Heart right ventricle (tissue), 16 donors: ENCODE data around the gene ZNF573. TPM values are rescaled to one million over a fixed set of nuclear protein-coding genes. Genes with fewer than 3 reads are reported as not detected.
"Not testable (repeated sequence)": the region's sequence is repeated elsewhere in the genome, so short reads cannot be mapped to it uniquely, and the experiment has no call there.

Experiments used
- ATAC-seq, 8 donors: fragments of 200-7000 bp; cut with Tn5 transposase; one replicate each; pipeline ENCODE4 v1.9.1; 2020; ENCODE audit warnings: mild to moderate bottlenecking in 8 of 8, moderate library complexity in 8 of 8, moderate number of reproducible peaks in 1 of 8
- DNase-seq, 2 donors: peaks; one replicate each; pipeline ENCODE4 v3.0.0-alpha.2; 2020
- H3K27ac ChIP-seq, 10 donors: fragments of 200-600 bp; sonication (generic) in 2 of 10; one replicate each; pipeline versions ENCODE4 v1.5.0 to v1.8.0; 2020 to 2022; ENCODE audit warnings: mild to moderate bottlenecking in 3 of 10
- H3K27me3 ChIP-seq, 7 donors: fragments of 200-600 bp; one replicate each; pipeline ENCODE4 v1.8.0; 2021 to 2022; ENCODE audit warnings: mild to moderate bottlenecking in 2 of 7
- H3K36me3 ChIP-seq, 9 donors: fragments of 200-600 bp; sonication (generic) in 1 of 9; one replicate each; pipeline versions ENCODE4 v1.5.0 to v1.8.0; 2020 to 2022; ENCODE audit warnings: mild to moderate bottlenecking in 2 of 9
- H3K4me1 ChIP-seq, 9 donors: fragments of 200-600 bp; sonication (generic) in 1 of 9; one replicate each; pipeline versions ENCODE4 v1.5.0 to v1.8.0; 2020 to 2022; ENCODE audit warnings: mild to moderate bottlenecking in 4 of 9
- H3K4me3 ChIP-seq, 10 donors: fragments of 200-600 bp; sonication (generic) in 2 of 10; one replicate each; pipeline versions ENCODE4 v1.5.0 to v1.8.0; 2020 to 2022; ENCODE audit warnings: mild to moderate bottlenecking in 7 of 10, moderate library complexity in 2 of 10
- H3K9me3 ChIP-seq, 11 donors: fragments of 200-600 bp in 10 of 11; sonication (generic) in 2 of 11; one replicate each; pipeline versions ENCODE4 v1.5.0 to v1.8.0; 2013 to 2022; ENCODE audit warnings: mild to moderate bottlenecking in 2 of 11, control low read depth in 1 of 11, moderate library complexity in 1 of 11
- WGBS, 2 donors: extraction: QIAGEN DNeasy Blood & Tissue Kit; methylation state at CpG; one replicate each; pipeline ENCODE4 v1.1.7; 2013; ENCODE audit warnings: inconsistent platforms in 1 of 2; 5-methylcytosine and 5-hydroxymethylcytosine counted together
- intact Hi-C, 10 donors: fragments of 100-400 bp; cut with DNase I; formaldehyde crosslinking; loops; one replicate each; pipeline versions ENCODE4 v1.11.1 to v1.14.2; 2022
- long read RNA-seq, 3 donors: library from polyadenylated mRNA; unstranded; transcript quantifications; one replicate each; pipeline ENCODE4 v2.0.0, GENCODE V29; 2020 to 2021
- polyA plus RNA-seq, 2 donors: library from polyadenylated mRNA; stranded (reverse); fragments of 200-250 nt; gene quantifications; one replicate each; pipeline ENCODE4 v1.2.3, GENCODE V29; 2013
- total RNA-seq, 10 donors: library from RNA; stranded (reverse); fragmentation: NEBNext Ultra II Directional in 3 of 10; extraction: Animal tissue kit (Norgen Biotek cat#: 25700) in 3 of 10; gene quantifications; one replicate each; pipeline versions ENCODE4 v1.2.1 to v1.2.4, GENCODE V29; 2021 to 2023
- TF ChIP-seq, protein P1 (sequence below), 9 donors: fragments of 200-600 bp; sonication (generic) in 2 of 9; IDR thresholded peaks; one replicate each; pipeline versions ENCODE4 v1.5.0 to v1.8.0; 2021 to 2022; ENCODE audit warnings: antibody characterized with exemption in 9 of 9, mild to moderate bottlenecking in 5 of 9, moderate library complexity in 1 of 9
- donor health status: Arrhythmogenic right ventricular cardiomyopathy.
- donor health status: ischemic (EF 13 %, LVEDD 7.1; RV severe dilation, severe dysfunction).
- donor health status: healthy with polysubstance abuse.
- donor health status: DM: no; HTN: yes; CAD: no.
- donor health status: DM: no; HTN: no; CAD: no.
- donor health status: ischemic (EF 25% LVEDD 6.9; RV normal size, moderate dysfunction).
- donor health status: ischemic (EF 25% LVEDD 5.7; RV mildly dilated, moderate dysfunction).
- donor health status: healthy.
- donor health status: DM: yes; HTN: yes; CAD: no.
- donor health status: Ischemic cardiomyopathy.
- donor health status: ischemic (EF 35%, LVEDD 5.7; RV mildly dilated, moderate dysfunction).
- donor health status: nonischemic (EF 11% LVEDD 7.7; RV severe dilation, severe dysfunction).
- donor health status: DM: yes; HTN: yes; CAD: no.
- donor health status: PGD.
- donor health status: ischemic (EF 29% LVEDD 5.4; RV normal size, mild dysfunction).
- donor health status: nonischemic (EF 23%, LVEDD 6.1; RV moderate dilation, normal function).

ZNF573 gene
- total RNA-seq: 10 to 100 TPM in 6 of 10 donors, 1 to 10 TPM in 4; 6.9 to 14.1 (median 10.4) TPM
- 1 to 10 TPM in 1 of 2 donors, under 1 TPM in 1; 0.99 to 1.3 TPM for polyA plus RNA-seq
- long read RNA-seq, donor 1, partial matches to known transcripts: 0 of 5 reads
- long read RNA-seq, donor 1, other reads (novel, unspliced or antisense): 3 of 5 reads
- long read RNA-seq, donor 2, partial matches to known transcripts: 0 of 3 reads
- long read RNA-seq, donor 2, other reads (novel, unspliced or antisense): 3 of 3 reads
- long read RNA-seq, donor 3, partial matches to known transcripts: 0 of 6 reads
- long read RNA-seq, donor 3, other reads (novel, unspliced or antisense): 4 of 6 reads

DNA sequence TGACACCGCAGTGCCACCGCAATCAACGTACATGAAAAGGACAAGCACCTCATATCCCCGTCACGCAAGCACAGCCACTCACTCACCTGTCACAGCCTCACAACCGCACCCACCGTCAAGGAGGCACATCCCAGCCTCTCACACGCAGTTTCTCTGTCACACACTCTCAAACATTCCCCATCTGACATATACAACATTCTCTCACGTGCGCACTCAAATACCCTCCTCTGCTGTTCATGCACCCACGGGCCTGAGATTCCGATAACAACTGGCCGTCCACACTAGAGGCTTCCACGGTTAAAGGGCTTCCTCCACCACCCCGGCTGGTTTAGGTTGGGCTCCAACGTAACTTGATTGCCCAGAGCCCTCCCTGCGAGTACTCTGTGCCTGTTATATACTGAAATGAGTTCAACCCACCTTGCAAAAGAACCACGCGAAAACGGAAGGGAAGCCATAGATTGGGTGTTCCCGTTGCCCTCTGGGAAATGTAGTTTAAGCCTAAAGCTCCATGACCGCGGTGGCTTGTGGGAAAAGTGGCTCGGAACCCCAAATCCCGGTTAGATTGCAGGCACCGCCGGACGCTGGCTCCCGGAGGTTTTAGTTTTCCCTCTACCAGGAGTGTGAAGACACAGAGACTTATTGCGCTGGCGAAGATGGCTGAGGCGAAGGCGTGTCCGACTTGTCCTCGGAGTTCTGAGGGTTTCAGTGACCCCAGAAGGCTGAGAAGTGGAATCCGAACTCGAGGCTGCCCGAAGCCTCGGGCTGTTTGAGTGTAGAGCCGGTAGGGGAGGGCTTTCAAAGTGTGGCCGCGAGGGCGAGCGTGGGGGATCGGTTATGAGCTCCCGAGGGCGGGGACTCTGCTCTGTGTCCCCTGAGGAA, at the start of gene ZNF573:
TSS of gene ZNF573 (minus strand) at position 460 of the 879 bp plus-strand sequence. CDS start 5,857 bp downstream, outside the sequence.
- peak within 1 kb of the TSS; percentile 52 to 99 (median 78) for H3K4me3 ChIP-seq
- peaks cover 2 to 19% (median 14%) of the 10 kb centered on the region in 9 donors for H3K4me1 ChIP-seq
- H3K9me3 ChIP-seq: peaks cover 0 to 45% (median 12%) of the 10 kb centered on the region in 11 donors
- 0% methylated on average over 47 of the region's 47 CpGs for WGBS, 2 donors
- intact Hi-C loops: loop anchor here in 1 of 10 donors (5.0 kb wide), 1 partner anchor 38 kb away; no protein-coding TSS in a partner anchor
- DNase-seq (peak; percentile 80 to 91), ATAC-seq (peak; percentile 96 to 99 (median 98))
- H3K27me3 ChIP-seq: no peaks in the 10 kb centered on the region
- TF ChIP-seq, protein P1, sequence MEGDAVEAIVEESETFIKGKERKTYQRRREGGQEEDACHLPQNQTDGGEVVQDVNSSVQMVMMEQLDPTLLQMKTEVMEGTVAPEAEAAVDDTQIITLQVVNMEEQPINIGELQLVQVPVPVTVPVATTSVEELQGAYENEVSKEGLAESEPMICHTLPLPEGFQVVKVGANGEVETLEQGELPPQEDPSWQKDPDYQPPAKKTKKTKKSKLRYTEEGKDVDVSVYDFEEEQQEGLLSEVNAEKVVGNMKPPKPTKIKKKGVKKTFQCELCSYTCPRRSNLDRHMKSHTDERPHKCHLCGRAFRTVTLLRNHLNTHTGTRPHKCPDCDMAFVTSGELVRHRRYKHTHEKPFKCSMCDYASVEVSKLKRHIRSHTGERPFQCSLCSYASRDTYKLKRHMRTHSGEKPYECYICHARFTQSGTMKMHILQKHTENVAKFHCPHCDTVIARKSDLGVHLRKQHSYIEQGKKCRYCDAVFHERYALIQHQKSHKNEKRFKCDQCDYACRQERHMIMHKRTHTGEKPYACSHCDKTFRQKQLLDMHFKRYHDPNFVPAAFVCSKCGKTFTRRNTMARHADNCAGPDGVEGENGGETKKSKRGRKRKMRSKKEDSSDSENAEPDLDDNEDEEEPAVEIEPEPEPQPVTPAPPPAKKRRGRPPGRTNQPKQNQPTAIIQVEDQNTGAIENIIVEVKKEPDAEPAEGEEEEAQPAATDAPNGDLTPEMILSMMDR (IDR thresholded peaks at IDR 0.05): peak in 5 of 9 donors; percentile 8 to 37 (median 29)
- no peaks in the 10 kb centered on the region for H3K36me3 ChIP-seq
- H3K27ac ChIP-seq: peak within 1 kb of the TSS; percentile 79 to 92 (median 90)

GRCh38 chr19:37817180-37817981, 38.0 kb upstream of the ZNF573 start:
- peak overlapping the region in 9 of 10 donors; percentile 17 to 68 (median 60) for H3K27ac ChIP-seq
- WGBS, 2 donors: 1% methylated on average over 60 of the region's 60 CpGs
- intact Hi-C loops: loop anchor here in 1 of 10 donors (5.0 kb wide), 2 partner anchors 35 to 740 kb away; partner anchors contain the start of gene ZNF420

DNA sequence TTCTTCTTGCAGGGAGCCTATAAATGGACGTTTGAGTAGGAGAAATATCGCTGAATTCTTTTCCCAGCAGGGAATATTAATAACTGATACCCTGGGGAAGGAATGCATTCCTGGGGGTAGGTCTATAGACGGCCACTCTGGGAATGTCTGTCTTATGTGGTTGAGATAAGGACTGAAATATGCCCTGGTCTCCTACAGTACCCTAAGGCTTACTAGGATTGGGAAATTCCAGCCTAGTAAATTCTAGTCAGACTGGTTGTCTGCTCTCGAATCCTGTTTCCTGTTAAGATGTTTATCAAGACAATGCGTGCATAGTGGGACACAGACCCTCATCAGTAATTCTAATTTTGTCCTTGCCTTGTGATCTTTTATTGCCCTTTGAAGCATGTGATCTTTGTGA, 36.2 kb upstream of the ZNF573 start:
- not testable (repeated sequence) for ATAC-seq

More at GRCh38 chr19:37817180-37817981, 38.0 kb upstream of the ZNF573 start:
- Histone ChIP-seq H3K4me1 (peaks cover 0 to 14% (median 6%) of the 10 kb centered on the region in 9 donors), H3K9me3 (peaks cover 0 to 75% (median 13%) of the 10 kb centered on the region in 11 donors), H3K36me3 (peaks cover 0 to 48% (median 14%) of the 10 kb centered on the region in 9 donors), H3K27me3 (no peaks in the 10 kb centered on the region), H3K4me3 (peak overlapping the region; percentile 51 to 93 (median 80))
- peak; percentile 91 to 98 (median 96) for ATAC-seq
- peak; percentile 89 for DNase-seq
- TF ChIP-seq, protein P1 (IDR thresholded peaks at IDR 0.05): no peak

DNA sequence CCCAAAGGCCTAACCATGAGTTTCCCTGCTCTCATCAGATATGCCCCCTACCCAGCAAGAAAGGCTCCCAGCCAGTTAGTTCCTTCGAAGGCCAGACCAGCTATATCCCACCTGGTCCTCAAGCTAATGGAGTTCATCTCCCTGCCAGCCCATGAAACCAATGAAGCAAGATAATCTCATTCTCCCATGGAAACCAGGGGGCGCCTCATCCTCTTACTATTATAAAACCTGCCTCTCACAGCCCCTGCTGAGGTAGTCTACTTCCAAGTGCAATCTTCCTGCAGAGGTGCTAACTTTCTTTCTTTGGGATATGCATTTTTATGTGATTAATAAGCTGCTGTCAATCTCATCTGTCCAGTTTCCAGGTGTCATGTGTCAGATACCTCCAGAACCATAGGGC, 34.0 kb upstream of the ZNF573 start:
- Histone ChIP-seq H3K4me3 (no peak overlapping the region), H3K27ac (no peak overlapping the region), H3K27me3 (no peaks in the 10 kb centered on the region), H3K36me3 (peaks cover 0 to 44% (median 0%) of the 10 kb centered on the region in 9 donors), H3K9me3 (peaks cover 0 to 92% (median 32%) of the 10 kb centered on the region in 11 donors), H3K4me1 (peaks cover 0 to 14% (median 6%) of the 10 kb centered on the region in 9 donors)
- ATAC-seq (no peak), DNase-seq (no peak)
- TF ChIP-seq, protein P1 (IDR thresholded peaks at IDR 0.05): no peak
- 85 to 87% methylated on average over 2 of the region's 2 CpGs for WGBS, 2 donors
- intact Hi-C loops: no loop called here

More for the DNA sequence above, 36.2 kb upstream of the ZNF573 start:
- 74 to 77% methylated on average over 5 of the region's 5 CpGs for WGBS, 2 donors
- peaks cover 0 to 36% (median 11%) of the 10 kb centered on the region in 9 donors for H3K36me3 ChIP-seq
- peaks cover 0 to 14% (median 6%) of the 10 kb centered on the region in 9 donors for H3K4me1 ChIP-seq
- intact Hi-C loops: loop anchor here in 1 of 10 donors (5.0 kb wide), 2 partner anchors 33 to 738 kb away; partner anchors contain the start of gene ZNF420
- H3K4me3 ChIP-seq, H3K27ac ChIP-seq, DNase-seq, H3K27me3 ChIP-seq: not testable (repeated sequence)
- H3K9me3 ChIP-seq: peaks cover 0 to 76% (median 21%) of the 10 kb centered on the region in 11 donors
